Muscle layer of duodenum (tissue), 2 donors: ENCODE measurements around the gene RNF130.
"Not testable (repeated sequence)": the region's sequence is repeated elsewhere in the genome, so short reads cannot be mapped to it uniquely, and the experiment has no call there.

Source experiments
- H3K27ac ChIP-seq: one replicate; pipeline ENCODE4 v1.7.0; 2013; ENCODE audit warnings: mild to moderate bottlenecking, low read length
- H3K27me3 ChIP-seq: one replicate; pipeline ENCODE4 v1.7.0; 2013; ENCODE audit warnings: low read depth, mild to moderate bottlenecking, control low read depth, low read length
- H3K36me3 ChIP-seq, 2 donors: one replicate each; pipeline ENCODE4 v1.7.0; 2013; ENCODE audit warnings: low read length in 2 of 2, control low read depth in 1 of 2, mild to moderate bottlenecking in 1 of 2; ENCODE audit not compliant: insufficient read depth in 2 of 2, control insufficient read depth in 1 of 2
- H3K4me1 ChIP-seq, 2 donors: one replicate each; pipeline ENCODE4 v1.7.0; 2013; ENCODE audit warnings: low read length in 2 of 2, mild to moderate bottlenecking in 2 of 2, control low read depth in 1 of 2, moderate library complexity in 1 of 2; ENCODE audit not compliant: insufficient read depth in 2 of 2, control insufficient read depth in 1 of 2
- H3K4me3 ChIP-seq, 2 donors: one replicate each; pipeline ENCODE4 v1.7.0; 2013; ENCODE audit warnings: low read length in 2 of 2, low read depth in 1 of 2, mild to moderate bottlenecking in 1 of 2
- H3K9me3 ChIP-seq, 2 donors: one replicate each; pipeline ENCODE4 v1.7.0; 2013; ENCODE audit warnings: low read length in 2 of 2, control low read depth in 1 of 2, mild to moderate bottlenecking in 1 of 2; ENCODE audit not compliant: control insufficient read depth in 1 of 2
- donor health status: healthy.

Gene RNF130

GRCh38 chr5:180001742-180002141 is 69.8 kb downstream of the RNF130 start:
- H3K4me3 ChIP-seq, result no peak overlapping the region
- H3K27me3 ChIP-seq, result no peaks in the 10 kb centered on the region
- no peaks in the 10 kb centered on the region for H3K9me3 ChIP-seq
- H3K4me1 ChIP-seq, result peaks cover 0 to 4% of the 10 kb centered on the region in 2 donors
- H3K27ac ChIP-seq, result no peak overlapping the region
- H3K36me3 ChIP-seq, result peaks cover 5 to 21% of the 10 kb centered on the region in 2 donors

- peaks cover 5 to 21% of the 10 kb centered on the region in 2 donors for H3K36me3 ChIP-seq
- no peak overlapping the region for H3K27ac ChIP-seq
- H3K4me3 ChIP-seq, result no peak overlapping the region
- no peaks in the 10 kb centered on the region for H3K27me3 ChIP-seq
- H3K4me1 ChIP-seq, result peaks cover 0 to 4% of the 10 kb centered on the region in 2 donors
- H3K9me3 ChIP-seq, result peaks cover 0 to 2% of the 10 kb centered on the region in 2 donors
Measured at GRCh38 chr5:180001136-180001535, 70.4 kb downstream of the RNF130 start.

GRCh38 chr5:179998485-179998884 is 73.1 kb downstream of the RNF130 start:
- Histone ChIP-seq H3K27ac (no peak overlapping the region), H3K27me3 (no peaks in the 10 kb centered on the region), H3K4me3 (no peak overlapping the region), H3K9me3 (peaks cover 0 to 3% of the 10 kb centered on the region in 2 donors), H3K36me3 (peaks cover 5 to 21% of the 10 kb centered on the region in 2 donors), H3K4me1 (no peaks in the 10 kb centered on the region)

- Histone ChIP-seq H3K9me3 (peaks cover 0 to 3% of the 10 kb centered on the region in 2 donors), H3K36me3 (no peaks in the 10 kb centered on the region), H3K4me1 (no peaks in the 10 kb centered on the region), H3K27me3 (no peaks in the 10 kb centered on the region), H3K4me3 (no peak overlapping the region), H3K27ac (no peak overlapping the region)
Measured at GRCh38 chr5:179994583-179995323, 76.8 kb downstream of the RNF130 start.

GRCh38 chr5:179992855-179993254 is 78.7 kb downstream of the RNF130 start:
- not testable (repeated sequence) for H3K4me1 ChIP-seq, H3K36me3 ChIP-seq, H3K4me3 ChIP-seq, H3K27ac ChIP-seq, H3K9me3 ChIP-seq, H3K27me3 ChIP-seq

GRCh38 chr5:179991106-179991505 is 80.5 kb downstream of the RNF130 start:
- Histone ChIP-seq H3K4me1 (no peaks in the 10 kb centered on the region), H3K36me3 (no peaks in the 10 kb centered on the region), H3K27ac (no peak overlapping the region), H3K9me3 (peaks cover 0 to under 1% of the 10 kb centered on the region in 2 donors), H3K27me3 (no peaks in the 10 kb centered on the region), H3K4me3 (no peak overlapping the region)

- H3K36me3 ChIP-seq, H3K27me3 ChIP-seq, H3K4me1 ChIP-seq, H3K27ac ChIP-seq, H3K4me3 ChIP-seq, H3K9me3 ChIP-seq: not testable (repeated sequence)
Measured at GRCh38 chr5:179990525-179990924, 81.0 kb downstream of the RNF130 start.

- Histone ChIP-seq H3K4me3 (no peak overlapping the region), H3K27me3 (no peaks in the 10 kb centered on the region), H3K4me1 (no peaks in the 10 kb centered on the region), H3K9me3 (no peaks in the 10 kb centered on the region), H3K36me3 (peaks cover 0 to 4% of the 10 kb centered on the region in 2 donors), H3K27ac (no peak overlapping the region)
Measured at GRCh38 chr5:179986328-179986727, 85.2 kb downstream of the RNF130 start.

- no peak overlapping the region for H3K4me3 ChIP-seq
- no peaks in the 10 kb centered on the region for H3K4me1 ChIP-seq
- peaks cover 18 to 35% of the 10 kb centered on the region in 2 donors for H3K36me3 ChIP-seq
- no peaks in the 10 kb centered on the region for H3K9me3 ChIP-seq
- no peaks in the 10 kb centered on the region for H3K27me3 ChIP-seq
- no peak overlapping the region for H3K27ac ChIP-seq
Measured at GRCh38 chr5:179981636-179982035, 89.9 kb downstream of the RNF130 start.

GRCh38 chr5:179980767-179981166 is 90.8 kb downstream of the RNF130 start:
- H3K27me3 ChIP-seq, result no peaks in the 10 kb centered on the region
- H3K27ac ChIP-seq, result no peak overlapping the region
- no peaks in the 10 kb centered on the region for H3K9me3 ChIP-seq
- no peaks in the 10 kb centered on the region for H3K4me1 ChIP-seq
- H3K36me3 ChIP-seq, result peaks cover 19 to 39% of the 10 kb centered on the region in 2 donors
- no peak overlapping the region for H3K4me3 ChIP-seq

- no peaks in the 10 kb centered on the region for H3K9me3 ChIP-seq
- no peak overlapping the region for H3K27ac ChIP-seq
- H3K36me3 ChIP-seq, result peaks cover 35 to 51% of the 10 kb centered on the region in 2 donors
- no peaks in the 10 kb centered on the region for H3K4me1 ChIP-seq
- no peaks in the 10 kb centered on the region for H3K27me3 ChIP-seq
- no peak overlapping the region for H3K4me3 ChIP-seq
Measured at GRCh38 chr5:179978792-179979191, 92.8 kb downstream of the RNF130 start.

- no peaks in the 10 kb centered on the region for H3K27me3 ChIP-seq
- peaks cover 37 to 48% of the 10 kb centered on the region in 2 donors for H3K36me3 ChIP-seq
- no peak overlapping the region for H3K27ac ChIP-seq
Measured at GRCh38 chr5:179975713-179976134, 95.8 kb downstream of the RNF130 start.

More at GRCh38 chr5:179975713-179976134, 95.8 kb downstream of the RNF130 start:
- H3K4me1 ChIP-seq, result no peaks in the 10 kb centered on the region
- no peak overlapping the region for H3K4me3 ChIP-seq
- H3K9me3 ChIP-seq, result no peaks in the 10 kb centered on the region
